VCaP (cell line): ENCODE results near the gene AKAP12.

Experiments
- H3K27ac ChIP-seq: fragments of 450-650 bp; 2 replicates; pipeline ENCODE4 v1.5.1; 2017
- CTCF ChIP-seq: fragments of 450-650 bp; conservative IDR thresholded peaks from 2 replicates; pipeline ENCODE4 v1.5.1; 2017; ENCODE audit warnings: mild to moderate bottlenecking, moderate library complexity

Gene AKAP12

DNA sequence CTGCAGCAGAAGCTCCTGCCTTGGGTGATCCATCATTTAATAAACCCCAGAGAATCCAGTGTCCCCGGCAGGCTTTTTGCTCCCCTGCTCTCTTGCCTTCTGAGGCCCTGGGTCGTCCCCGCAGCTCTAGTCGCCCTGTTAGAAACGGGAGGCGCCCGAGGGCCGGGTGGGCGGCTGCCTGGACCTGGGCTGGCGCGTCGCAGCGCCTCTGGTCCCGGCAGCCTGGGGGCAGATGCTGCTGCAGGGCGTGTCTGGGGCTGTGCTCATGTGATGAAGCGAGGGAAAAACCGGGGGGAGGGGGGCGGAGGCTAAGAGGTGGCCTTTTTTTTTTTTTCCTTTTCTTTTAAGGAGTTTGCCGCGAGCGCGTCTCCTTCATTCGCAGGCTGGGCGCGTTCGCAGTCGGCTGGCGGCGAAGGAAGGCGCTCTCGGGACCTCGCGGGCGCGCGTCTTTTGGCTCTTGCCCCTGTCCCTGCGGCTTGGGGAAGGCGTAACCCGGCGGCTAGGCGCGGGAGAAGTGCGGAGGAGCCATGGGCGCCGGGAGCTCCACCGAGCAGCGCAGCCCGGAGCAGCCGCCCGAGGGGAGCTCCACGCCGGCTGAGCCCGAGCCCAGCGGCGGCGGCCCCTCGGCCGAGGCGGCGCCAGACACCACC, 394 bp downstream of the AKAP12 start:
- peak; percentile 9; the same call in 1 of the 2 replicates for TF ChIP-seq CTCF
- peak overlapping the region; percentile 65 for H3K27ac ChIP-seq

DNA sequence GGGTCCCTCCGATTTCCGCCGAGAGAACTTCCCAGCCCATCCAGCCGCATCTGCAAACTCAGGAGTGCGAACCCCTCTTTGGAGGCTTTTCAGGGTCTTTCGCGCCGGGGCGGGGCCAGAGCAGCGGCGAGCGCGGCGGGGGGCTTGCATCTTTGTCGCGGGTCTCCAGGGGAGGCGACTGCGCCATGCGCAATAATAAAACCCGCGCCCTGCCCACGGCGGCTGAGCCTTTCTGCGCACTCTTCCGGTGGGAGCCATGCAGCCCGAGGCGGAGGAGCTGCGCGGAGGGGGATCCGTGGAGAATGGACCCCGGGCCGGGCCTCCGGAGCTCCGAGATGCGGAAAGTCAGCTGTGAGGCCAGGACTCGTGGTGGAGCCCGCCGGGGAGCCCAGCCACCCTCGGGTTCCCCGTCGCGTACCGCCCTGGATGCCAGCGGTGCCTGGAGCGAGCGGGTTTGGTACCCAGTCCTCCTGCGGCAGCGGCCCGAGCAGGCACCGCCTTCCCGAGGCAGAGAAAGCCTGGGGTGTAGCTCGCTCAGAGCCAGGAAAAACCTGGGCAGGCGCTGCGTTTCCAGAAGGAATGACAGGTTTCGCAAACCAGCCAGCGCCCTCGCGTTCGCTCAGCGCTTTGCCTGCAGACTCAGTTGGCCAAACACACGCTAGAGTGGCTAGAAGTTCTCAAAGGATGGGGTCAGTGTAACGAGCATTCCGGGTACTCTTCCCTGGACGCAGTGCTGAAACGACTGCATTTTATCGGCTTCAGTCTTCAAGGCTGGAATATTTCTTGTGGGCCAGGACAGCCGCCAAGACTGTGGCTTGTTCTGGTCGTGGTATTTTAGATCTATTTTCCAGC, 1.2 kb downstream of the AKAP12 start:
- peak overlapping the region; percentile 65 for H3K27ac ChIP-seq

DNA sequence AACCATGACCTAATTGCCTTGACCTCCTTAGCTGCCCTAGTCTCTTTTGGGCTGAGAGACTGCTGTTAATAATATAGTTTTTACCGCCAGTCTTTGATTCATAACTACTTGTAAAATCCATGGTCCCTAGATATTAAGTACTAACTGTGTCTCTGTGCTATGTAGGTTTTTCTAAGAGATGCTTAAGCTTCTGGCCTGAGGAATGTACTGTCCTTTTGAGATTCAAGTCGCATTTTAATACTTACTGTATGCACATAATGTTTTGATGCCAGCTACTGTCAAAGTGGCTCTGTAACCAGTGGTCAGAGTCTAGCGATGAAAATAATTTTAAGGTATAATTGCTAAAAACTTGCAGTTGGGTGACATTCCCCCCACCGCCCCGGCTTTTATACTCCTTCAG, 2.1 kb downstream of the AKAP12 start:
- TF ChIP-seq CTCF, result no peak
- peak overlapping the region; percentile 65; the same call in 1 of the 2 replicates for H3K27ac ChIP-seq

More for the DNA sequence above, 1.2 kb downstream of the AKAP12 start:
- no peak for TF ChIP-seq CTCF

GRCh38 chr6:151242420-151242861, 2.7 kb downstream of the AKAP12 start:
- no peak for TF ChIP-seq CTCF

GRCh38 chr6:151243481-151243880, 3.7 kb downstream of the AKAP12 start:
- no peak for TF ChIP-seq CTCF
- H3K27ac ChIP-seq, result no peak overlapping the region

More at GRCh38 chr6:151242420-151242861, 2.7 kb downstream of the AKAP12 start:
- H3K27ac ChIP-seq, result no peak overlapping the region

DNA sequence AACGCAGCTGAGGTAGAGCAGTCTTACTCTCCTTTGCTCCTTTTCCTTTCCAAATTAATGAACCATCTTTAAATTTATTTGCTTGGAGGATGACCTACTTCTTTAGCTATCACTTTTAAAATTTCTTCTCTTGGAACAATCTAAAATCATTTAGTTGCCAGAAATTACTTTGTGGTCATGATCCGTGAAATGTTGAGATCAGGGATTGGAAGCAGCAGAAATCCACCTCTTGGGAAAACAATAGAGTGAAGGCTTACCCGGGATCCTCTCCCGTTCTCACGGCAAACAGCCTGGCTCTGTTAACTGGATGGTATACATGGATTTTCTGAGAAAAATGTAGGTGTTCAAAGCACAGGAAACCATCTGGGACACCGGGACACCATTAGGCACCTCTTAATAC, 7.7 kb downstream of the AKAP12 start:
- H3K27ac ChIP-seq, result no peak overlapping the region
- TF ChIP-seq CTCF, result no peak

GRCh38 chr6:151248295-151248694, 8.5 kb downstream of the AKAP12 start:
- no peak for TF ChIP-seq CTCF
- no peak overlapping the region for H3K27ac ChIP-seq
